GM18498 (cell line): ENCODE measurements around the gene ECSCR.
A peak's percentile ranks its signal among the peaks of the same experiment; 100 is the strongest.
"Not testable (repeated sequence)": the region's sequence is repeated elsewhere in the genome, so short reads cannot be mapped to it uniquely, and the experiment has no call there.

Source experiments
- ATAC-seq: cut with Tn5 transposase; IDR thresholded peaks from one replicate; pipeline ENCODE4 v1.9.1; 2021; ENCODE audit warnings: mild to moderate bottlenecking, moderate library complexity; ENCODE audit not compliant: unreplicated experiment

ECSCR gene

DNA sequence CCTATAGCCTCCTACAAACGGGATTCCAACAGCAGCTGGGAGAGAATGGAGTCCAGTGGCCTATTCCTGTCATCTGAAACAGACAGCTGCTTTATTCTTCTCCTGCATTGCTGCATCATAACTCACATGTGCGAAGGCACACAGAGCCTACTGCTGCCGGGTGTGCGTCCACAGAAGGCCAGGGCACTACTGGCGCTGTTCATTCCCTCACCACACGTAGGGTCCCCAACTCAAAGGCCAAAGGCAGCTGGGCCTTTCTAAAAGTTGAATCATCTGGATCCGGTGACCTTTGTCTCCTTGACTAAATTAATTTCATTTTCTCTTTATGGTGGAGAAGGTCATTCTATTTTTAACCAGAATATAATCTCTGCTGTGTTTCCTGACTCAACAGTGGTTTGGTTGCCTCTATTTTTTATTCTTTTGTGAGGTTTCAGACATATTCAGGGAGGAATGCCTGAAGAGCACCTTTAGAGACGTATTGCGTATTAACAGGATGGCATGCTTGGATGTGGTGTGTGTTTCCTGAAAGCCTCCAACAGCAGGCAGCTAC is 47.9 kb downstream of the ECSCR start:
- ATAC-seq = no peak

DNA sequence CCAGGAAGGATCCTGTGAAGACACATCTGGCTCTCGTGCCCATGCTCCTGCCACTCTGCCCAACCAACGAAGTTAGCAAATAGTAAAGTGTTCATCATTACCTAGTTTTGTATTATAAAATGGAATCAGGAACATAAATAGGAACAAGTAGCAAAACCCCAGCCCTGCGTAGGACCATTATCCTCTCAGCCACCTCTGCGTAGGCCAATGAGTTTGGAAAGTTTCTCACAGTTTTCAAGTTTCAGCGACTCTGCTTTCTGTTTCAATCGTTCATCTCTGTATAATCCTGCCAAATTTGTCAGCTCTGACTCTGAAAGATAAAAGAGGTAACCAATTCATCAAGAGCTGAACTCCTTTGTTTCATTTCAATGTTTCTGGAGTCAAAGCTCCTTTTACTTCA is 48.6 kb downstream of the ECSCR start:
- peak; percentile 74 for ATAC-seq

DNA sequence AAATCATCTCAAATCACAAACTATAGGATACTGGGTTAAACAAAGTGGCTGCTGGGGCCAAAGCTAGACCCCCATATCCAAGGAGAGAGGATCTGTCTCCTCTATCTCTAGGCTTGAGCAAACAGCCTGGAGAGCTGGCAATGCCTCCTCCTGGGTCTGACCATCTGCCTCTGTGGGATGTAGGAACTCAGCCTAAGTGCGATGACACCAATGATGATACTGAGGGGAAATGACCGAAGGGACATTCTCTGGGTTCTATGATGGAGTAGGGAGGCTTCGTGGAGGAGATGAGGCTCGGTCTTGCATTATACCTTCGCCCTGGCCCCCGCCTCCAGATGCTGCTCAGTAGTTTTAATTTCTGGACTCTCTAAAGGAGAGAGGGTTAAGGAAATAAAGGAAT is 49.4 kb downstream of the ECSCR start:
- ATAC-seq = no peak

DNA sequence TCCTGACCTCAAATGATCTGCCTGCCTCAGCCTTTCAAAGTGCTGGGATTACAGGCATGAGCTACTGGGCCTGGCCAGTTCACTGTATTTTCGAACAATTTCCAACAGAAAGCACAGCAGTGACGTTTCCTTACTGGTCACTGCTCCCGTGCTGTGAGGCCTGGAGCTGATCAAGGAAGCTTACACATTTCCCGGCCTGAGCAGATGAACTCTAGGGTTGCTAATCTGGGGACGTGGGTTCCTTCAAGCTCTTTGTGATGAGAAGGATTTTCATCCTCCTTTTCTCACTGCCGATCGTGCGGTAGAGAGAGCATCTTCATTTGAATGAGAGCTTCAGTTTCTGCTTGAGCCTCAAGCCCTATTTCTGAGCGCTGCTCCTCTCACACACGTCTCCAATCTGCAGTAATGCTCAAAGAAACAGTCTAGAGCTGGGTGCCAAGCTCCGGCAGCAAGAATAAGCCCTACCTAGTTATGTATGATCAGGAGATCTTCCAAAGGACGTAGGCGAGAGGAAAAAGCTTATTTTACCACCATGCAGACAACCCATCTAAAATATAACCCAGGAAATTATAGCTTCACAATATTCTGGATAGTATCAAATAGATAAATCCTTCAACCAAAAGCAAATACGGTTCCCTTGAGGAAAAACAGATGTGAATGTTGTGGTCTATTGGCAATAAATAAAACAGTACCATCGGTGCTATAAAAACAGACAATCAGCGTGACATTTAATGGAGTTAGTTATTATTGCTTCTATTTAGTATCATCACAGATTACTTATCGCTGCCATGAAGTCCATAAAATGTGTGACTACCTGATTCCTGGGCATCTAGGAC is 51.3 kb downstream of the ECSCR start:
- ATAC-seq = no peak

DNA sequence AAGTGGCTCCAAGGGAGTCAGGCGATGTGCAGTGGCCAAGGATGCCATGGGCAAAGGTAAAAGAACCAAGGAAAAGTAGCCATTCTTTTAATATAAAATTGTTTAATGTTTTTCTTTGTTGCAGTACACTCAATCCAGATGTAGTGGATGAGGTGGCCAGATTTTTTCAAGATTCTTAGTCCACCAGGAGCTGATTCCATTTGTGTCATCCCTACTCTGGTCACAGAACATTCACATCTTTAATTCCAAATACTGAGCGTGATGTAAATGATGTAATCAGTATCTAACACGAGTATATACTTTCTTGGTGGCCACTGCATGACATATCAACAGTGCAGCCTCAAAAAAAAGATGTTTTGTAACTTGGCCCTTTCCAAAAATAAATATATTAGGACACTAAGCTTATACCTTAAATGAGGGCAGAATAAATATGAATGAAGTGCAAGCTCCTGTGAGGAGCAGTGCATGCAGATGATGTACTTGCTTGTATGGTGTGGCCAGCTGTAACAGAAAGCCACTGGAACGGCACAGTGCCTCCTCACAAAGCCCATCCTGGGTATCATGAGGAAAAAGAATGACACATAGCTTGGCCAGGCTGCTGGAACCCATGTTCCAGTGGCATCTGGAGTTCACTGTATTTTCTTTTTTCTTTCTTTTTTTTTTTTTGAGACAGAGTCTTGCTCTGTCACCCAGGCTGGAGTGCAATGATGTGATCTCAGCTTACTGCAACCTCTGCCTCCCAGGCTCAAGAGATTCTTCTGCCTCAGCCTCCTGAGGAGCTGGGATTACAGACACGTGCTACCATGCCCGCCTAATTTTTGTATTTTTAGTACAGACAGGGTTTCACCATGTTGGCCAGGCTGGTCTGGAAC is 52.2 kb downstream of the ECSCR start:
- no peak for ATAC-seq

DNA sequence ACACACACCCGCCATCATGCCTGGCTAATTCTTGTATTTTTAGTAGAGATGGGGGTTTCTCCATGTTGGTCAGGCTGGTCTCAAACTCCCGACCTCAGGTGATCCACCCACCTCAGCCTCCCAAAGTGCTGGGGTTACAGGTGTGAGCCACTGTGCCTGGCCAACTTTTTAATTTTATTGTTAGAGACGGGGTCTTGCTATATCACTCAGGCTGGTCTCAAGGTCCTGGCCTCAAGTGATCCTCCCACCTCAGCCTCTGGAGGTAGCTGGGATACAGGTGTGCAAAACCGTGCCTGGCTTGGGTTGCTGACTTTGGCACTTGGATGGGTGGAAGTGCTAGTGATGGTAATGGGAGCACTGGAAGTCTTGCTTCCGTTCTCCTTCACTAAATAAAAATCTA is 53.4 kb downstream of the ECSCR start:
- ATAC-seq = not testable (repeated sequence)

DNA sequence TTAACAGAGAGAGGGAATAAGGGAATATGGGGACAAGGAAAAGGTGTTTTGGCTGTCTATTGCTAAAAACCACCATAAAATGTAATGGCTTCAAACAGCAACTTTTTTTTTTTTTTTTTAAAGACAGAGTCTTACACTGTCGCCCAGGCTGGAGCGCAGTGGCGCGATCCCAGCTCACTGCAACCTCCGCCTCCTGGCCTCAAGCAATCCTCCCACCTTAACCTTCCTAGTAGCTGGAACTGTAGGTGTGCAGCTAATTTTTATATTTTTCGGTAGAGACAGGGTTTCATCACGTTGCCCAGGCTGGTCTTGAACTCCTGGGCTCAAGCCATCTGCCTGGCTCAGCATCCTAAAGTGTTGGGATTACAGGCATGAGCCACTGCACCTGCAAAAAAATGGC is 54.4 kb downstream of the ECSCR start:
- no peak for ATAC-seq

DNA sequence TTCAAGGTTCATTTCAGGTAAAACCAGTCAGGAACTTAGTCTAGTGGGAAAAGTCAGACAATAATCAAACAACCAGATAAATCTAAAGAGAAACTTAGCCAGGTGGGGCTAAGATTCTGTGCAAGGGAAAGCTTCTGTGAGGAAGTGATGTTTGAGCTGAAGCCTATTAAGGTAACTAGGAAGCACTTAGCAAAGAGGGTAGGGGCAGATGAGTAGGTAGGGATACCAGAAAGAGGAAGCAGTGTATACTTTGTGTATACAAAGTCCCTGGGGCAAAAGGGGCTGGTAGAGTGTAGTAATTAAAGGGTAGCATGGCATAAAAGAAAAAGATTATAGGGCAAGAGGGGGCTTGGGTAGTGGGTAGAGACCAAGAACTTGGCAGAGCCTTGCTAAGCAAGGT is 55.0 kb downstream of the ECSCR start:
- no peak for ATAC-seq

DNA sequence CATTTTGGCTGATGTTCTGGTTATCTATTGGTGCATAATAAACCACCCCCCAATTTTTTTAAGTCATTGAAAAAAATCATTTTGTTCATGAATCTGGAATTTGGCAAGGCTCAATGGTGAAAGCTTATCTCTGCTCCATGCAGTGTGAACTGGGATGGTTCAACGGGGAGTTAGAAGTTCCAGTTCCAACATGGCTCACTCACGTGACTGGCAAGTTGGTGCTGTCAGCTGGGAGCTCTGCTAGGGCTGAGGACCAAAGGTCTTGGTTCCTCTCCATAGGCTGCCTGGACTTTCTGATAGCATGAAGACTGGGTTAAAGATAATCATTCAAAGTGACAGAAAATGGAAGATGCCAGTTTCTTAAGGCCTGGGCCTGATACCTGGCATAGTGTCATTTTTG is 55.6 kb downstream of the ECSCR start:
- ATAC-seq = no peak

DNA sequence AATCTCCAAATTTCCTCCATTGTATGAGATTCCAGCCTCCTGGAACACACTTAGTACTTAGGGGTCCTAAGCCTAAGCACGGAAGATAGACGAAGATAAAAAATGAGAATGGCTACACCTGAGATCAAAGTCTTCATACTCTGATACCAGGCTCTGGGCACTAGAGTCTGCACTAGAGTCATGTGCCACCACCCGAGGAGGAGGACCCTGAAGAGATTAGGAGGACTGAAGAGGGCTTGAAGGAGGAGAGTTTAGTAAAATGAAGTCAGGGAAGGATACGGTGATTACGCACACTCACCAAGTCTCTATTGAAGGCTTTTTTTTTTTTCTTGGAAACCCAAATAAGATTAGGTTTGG is 58.1 kb downstream of the ECSCR start:
- ATAC-seq = no peak

DNA sequence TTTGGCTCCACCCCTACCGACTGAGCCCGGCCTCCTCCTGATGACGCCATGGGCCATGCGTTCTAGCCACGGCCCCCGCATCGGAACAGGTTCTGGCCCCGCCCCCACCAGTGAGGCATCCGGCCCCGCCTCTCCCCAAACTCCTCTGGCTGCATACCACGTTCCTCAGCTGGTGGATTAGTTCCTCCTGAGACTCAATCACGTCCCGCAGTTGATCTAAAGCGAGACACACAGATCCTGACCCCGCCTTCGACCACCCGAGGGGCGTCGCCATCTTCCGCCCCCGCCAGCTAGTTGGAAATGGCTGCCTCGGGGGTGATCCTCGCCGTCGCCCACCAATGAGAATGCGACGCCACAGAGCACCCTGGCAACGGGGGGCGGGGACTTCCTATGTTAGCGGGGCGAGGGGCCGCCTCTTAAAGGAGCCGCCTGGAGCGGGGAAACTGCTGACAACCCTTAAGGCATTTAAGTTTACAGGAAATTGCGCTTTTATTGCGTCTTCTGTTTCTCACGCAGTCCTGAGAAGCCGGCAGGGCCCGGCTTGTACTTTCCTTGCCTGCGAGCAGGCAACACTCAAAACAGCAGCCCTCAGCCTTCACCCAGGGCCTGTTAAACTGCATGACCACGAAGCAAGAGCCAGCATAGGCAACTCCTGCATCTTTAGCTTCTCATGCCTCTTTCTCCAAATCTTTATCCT is 58.6 kb downstream of the ECSCR start, which contains the start of gene SPATA24:
Gene SPATA24, minus strand, starts transcription at position 303 of the 697 bp plus-strand sequence. Its CDS starts 29 bp downstream, at position 274.
- ATAC-seq = peak; percentile 84

DNA sequence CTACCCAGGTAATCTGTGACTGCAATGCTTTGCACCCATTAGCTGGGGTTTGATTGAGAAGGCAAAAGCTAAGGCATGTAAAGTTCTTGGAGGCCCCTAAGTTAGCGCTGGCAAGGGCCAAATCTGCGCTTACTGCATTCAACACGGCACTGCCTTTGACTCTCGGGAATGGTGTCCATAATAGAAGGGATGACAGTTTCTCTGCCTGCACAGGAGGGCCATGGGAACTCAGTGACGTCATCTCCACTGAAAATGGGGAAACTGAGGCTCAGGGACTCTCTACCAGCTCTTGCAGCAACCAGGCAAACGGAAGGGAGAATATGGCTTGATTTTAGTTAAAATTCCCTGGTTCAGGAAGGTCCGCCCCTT is 59.1 kb downstream of the ECSCR start:
- ATAC-seq = no peak

DNA sequence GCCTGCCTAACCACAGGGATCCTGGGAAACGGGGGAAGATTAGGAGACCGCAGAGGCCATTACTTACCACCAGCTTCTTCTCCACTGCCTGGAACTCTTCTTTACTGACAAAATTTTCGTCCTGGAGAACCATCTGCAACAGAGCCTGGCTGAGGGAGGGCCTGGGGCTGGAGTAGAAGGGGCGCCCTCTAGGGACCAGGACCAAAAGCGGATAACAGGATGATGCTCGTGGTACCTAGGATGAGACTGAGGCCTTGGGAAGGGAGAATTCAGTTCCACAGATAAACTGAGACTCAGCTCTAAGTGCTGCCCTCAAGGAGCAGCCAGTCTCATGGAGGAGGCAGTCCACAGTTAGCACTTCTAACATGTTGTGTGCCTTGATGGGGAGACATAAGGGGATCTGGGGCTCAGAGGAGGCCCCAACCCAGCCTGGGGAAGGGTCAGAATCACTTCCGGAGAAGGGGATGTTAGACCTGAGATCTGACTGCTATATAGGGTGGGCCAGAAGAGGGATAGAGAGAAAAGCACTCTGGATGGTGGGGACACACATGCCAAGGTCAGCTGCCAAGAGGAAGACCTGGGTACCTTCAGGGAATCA is 59.9 kb downstream of the ECSCR start:
- ATAC-seq = no peak

DNA sequence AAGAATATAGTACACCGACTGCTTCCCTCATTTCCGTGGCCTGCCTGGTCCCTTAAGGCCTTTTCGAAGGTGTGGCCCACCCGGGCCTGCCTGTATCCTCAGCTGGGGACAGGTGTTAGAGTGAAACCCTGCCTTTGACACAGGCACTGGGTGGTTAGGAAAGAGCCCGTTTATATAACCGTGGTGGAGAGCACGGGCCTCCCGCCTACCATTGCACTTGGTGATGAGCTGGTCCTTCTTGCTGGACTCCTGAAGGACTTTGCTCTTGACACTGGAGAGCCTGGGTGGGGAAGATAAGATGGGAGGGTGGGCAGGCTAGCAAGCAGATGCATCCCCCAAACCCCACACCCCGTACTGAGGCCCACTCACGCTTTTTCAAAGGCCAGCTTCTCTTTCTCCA is 61.0 kb downstream of the ECSCR start:
- no peak for ATAC-seq

DNA sequence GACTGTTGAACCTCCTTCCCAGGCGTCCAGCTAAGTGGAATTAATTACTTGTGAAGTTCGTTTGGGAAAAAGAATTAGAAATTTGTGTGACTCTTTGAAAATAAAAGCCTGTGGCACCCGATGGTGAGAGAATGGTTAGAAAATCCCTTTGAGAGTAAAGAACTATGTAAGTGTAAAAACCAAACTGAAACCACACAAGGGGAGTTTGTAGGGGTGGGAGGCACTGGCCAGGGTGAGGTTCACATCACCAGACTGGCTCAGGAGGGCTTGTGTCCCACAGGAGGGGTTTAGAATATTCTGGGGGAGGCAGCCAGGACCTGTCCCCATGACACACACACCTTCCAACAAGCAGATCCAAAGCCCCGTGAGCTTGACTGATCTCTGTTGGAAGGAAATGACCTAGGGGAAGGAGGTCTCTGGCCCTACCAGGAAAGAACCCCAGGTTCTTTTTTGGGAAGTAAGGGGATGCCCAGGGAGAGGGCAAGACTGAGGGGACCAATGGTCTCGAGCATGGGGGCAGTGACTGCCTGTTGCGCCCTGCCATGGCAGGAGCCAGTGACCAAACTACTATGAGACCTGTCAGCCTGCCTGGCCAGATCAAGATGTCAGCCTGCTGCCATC is 62.9 kb downstream of the ECSCR start:
- ATAC-seq = peak; percentile 29
